Sigmoid colon (tissue), 7 donors: Measurements from ENCODE around the gene CACNB2. TPM values are rescaled to one million over a fixed set of nuclear protein-coding genes. Genes with fewer than 3 reads are reported as not detected.

Source experiments
- DNase-seq: peaks from one replicate; pipeline ENCODE4 v3.0.0-alpha.2; 2019
- H3K27ac ChIP-seq, 4 donors: fragments of 200-600 bp; sonication (generic); one replicate each; pipeline ENCODE4 v1.5.1; 2016 to 2019; ENCODE audit warnings: mild to moderate bottlenecking in 1 of 4
- H3K27me3 ChIP-seq, 3 donors: fragments of 200-600 bp; sonication (generic); one replicate each; pipeline ENCODE4 v1.5.1; 2019; ENCODE audit warnings: mild to moderate bottlenecking in 1 of 3
- H3K36me3 ChIP-seq, 4 donors: fragments of 200-600 bp; sonication (generic); one replicate each; pipeline ENCODE4 v1.5.1; 2016 to 2019
- H3K4me1 ChIP-seq, 4 donors: fragments of 200-600 bp; sonication (generic); one replicate each; pipeline ENCODE4 v1.5.1; 2017 to 2019
- H3K4me3 ChIP-seq, 4 donors: fragments of 200-600 bp; sonication (generic); one replicate each; pipeline ENCODE4 v1.5.1; 2017 to 2019; ENCODE audit warnings: mild to moderate bottlenecking in 2 of 4, moderate library complexity in 1 of 4
- H3K9me3 ChIP-seq, 4 donors: fragments of 200-600 bp in 3 of 4; sonication (generic) in 3 of 4; one replicate each; pipeline versions ENCODE4 v1.5.1 to v1.6.1; 2013 to 2019
- CTCF ChIP-seq, 4 experiments: fragments of 450-650 bp in 3 of 4; fragments of 200-600 bp in 1 of 4; IDR thresholded peaks; one replicate each; pipeline ENCODE4 v1.5.1; 2016 to 2019; ENCODE audit warnings: antibody characterized with exemption in 4 of 4, mild to moderate bottlenecking in 3 of 4, moderate library complexity in 2 of 4
- EP300 ChIP-seq, 4 donors: sonication (generic); formaldehyde crosslinking; IDR thresholded peaks; one replicate each; pipeline ENCODE4 v1.6.1; 2017; ENCODE audit warnings: antibody characterized with exemption in 4 of 4
- POLR2A ChIP-seq, 2 donors: fragments of 450-650 bp; IDR thresholded peaks; one replicate each; pipeline ENCODE4 v1.6.1; 2016; ENCODE audit warnings: antibody characterized with exemption in 2 of 2, mild to moderate bottlenecking in 2 of 2, moderate library complexity in 2 of 2
- POLR2AphosphoS5 ChIP-seq, 4 donors: sonication (generic); formaldehyde crosslinking; IDR thresholded peaks; one replicate each; pipeline ENCODE4 v1.6.1; 2017; ENCODE audit warnings: antibody characterized with exemption in 4 of 4
- WGBS, 2 donors: extraction: QIAGEN DNeasy Blood & Tissue Kit; methylation state at CpG; one replicate each; pipeline ENCODE4 v1.1.7; 2013; 5-methylcytosine and 5-hydroxymethylcytosine counted together
- intact Hi-C: fragments of 100-400 bp; cut with DNase I; formaldehyde crosslinking; loops from one replicate; pipeline ENCODE4 v1.15.1; 2023
- polyA plus RNA-seq, 3 donors: library from polyadenylated mRNA; stranded (reverse); fragments of 200-250 nt; gene quantifications; one replicate each; pipeline ENCODE4 v1.2.3, GENCODE V29; 2013
- total RNA-seq, 4 donors: library from RNA; depleted of rRNA; stranded (reverse); fragments of >200 nt; gene quantifications; one replicate each; pipeline ENCODE4 v1.1.0, GENCODE V29; 2016
- donor health status: healthy with polysubstance abuse.
- donor health status: Bipolar disorder and iron deficiency.
- donor health status: healthy.

The CACNB2 gene
- total and polyA plus RNA-seq, 7 donors = 1.2 to 85.3 (median 36.0) TPM

DNA sequence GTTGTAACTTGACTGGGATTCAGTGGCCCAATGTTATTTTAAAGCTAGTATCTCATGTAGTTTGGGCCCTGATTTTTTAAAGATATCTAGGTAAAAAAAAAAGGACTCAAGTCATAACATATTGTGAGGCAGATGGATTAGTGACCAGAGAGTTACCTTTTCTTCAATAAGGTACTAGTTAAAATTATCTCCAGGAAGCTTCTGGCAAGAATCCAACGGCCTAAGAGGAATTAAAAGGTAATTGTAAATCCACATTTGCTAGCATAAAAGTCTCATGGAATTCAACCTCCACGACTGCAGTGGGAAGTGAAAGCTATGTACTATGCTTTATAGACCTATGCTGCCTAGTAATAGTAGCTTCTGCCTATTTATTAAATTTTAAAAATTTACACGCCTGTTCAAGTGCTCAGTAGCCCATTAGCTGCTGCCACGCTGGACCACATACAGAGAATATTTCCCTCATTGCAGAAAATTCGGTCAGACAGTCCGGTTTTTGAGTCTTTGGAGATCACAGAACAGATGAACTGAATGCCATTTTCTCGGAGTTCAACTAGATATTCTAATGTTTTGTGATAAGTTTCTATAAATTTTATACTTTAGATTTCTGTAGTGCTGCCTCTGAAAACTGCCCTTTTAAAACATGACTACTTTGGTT is 392.8 kb downstream of the CACNB2 start:
- no peaks in the 10 kb centered on the region for H3K9me3 ChIP-seq
- H3K4me3 ChIP-seq = no peak overlapping the region
- peak overlapping the region in 1 of 4 donors; percentile 41 for H3K27ac ChIP-seq
- no peak for DNase-seq
- WGBS, 2 donors = 77 to 85% methylated on average over 7 of the region's 7 CpGs
- peaks cover 7 to 40% (median 10%) of the 10 kb centered on the region in 4 donors for H3K36me3 ChIP-seq
- H3K27me3 ChIP-seq = no peaks in the 10 kb centered on the region
- peaks cover 0 to 5% (median 2%) of the 10 kb centered on the region in 4 donors for H3K4me1 ChIP-seq
- TF ChIP-seq EP300 (IDR thresholded peaks at IDR 0.05) = no peak
- TF ChIP-seq CTCF (IDR thresholded peaks at IDR 0.05) = no peak
- no peak for TF ChIP-seq POLR2A (IDR thresholded peaks at IDR 0.05)
- TF ChIP-seq POLR2AphosphoS5 (IDR thresholded peaks at IDR 0.05) = no peak
- intact Hi-C loops = no loop called here

GRCh38 chr10:18533896-18534295 is 393.7 kb downstream of the CACNB2 start:
- Histone ChIP-seq H3K4me3 (no peak overlapping the region), H3K36me3 (peaks cover 11 to 49% (median 17%) of the 10 kb centered on the region in 4 donors), H3K27ac (peak overlapping the region in 1 of 4 donors; percentile 41), H3K27me3 (no peaks in the 10 kb centered on the region), H3K9me3 (no peaks in the 10 kb centered on the region), H3K4me1 (no peaks in the 10 kb centered on the region)
- intact Hi-C loops = no loop called here
- no peak for TF ChIP-seq EP300 (IDR thresholded peaks at IDR 0.05)
- TF ChIP-seq POLR2AphosphoS5 (IDR thresholded peaks at IDR 0.05) = no peak
- TF ChIP-seq POLR2A (IDR thresholded peaks at IDR 0.05) = no peak
- no peak for DNase-seq
- WGBS, 2 donors = 93 to 96% methylated on average over 5 of the region's 5 CpGs

- Histone ChIP-seq H3K27ac (no peak overlapping the region), H3K9me3 (no peaks in the 10 kb centered on the region), H3K27me3 (no peaks in the 10 kb centered on the region), H3K4me3 (no peak overlapping the region), H3K4me1 (peaks cover 0 to 15% (median 6%) of the 10 kb centered on the region in 4 donors), H3K36me3 (peaks cover 17 to 73% (median 29%) of the 10 kb centered on the region in 4 donors)
- no peak for TF ChIP-seq EP300 (IDR thresholded peaks at IDR 0.05)
- no peak for TF ChIP-seq POLR2A (IDR thresholded peaks at IDR 0.05)
- TF ChIP-seq CTCF (IDR thresholded peaks at IDR 0.05) = no peak
- no peak for TF ChIP-seq POLR2AphosphoS5 (IDR thresholded peaks at IDR 0.05)
- 91 to 93% methylated on average over 22 of the region's 22 CpGs for WGBS, 2 donors
- no peak for DNase-seq
- intact Hi-C loops = no loop called here
These were observed 399.1 kb downstream of the CACNB2 start for GRCh38 chr10:18539335-18539734.

- H3K9me3 ChIP-seq = no peaks in the 10 kb centered on the region
- TF ChIP-seq CTCF (IDR thresholded peaks at IDR 0.05) (no peak), POLR2A (IDR thresholded peaks at IDR 0.05) (no peak), EP300 (IDR thresholded peaks at IDR 0.05) (no peak), POLR2AphosphoS5 (IDR thresholded peaks at IDR 0.05) (no peak)
These were observed 400.0 kb downstream of the CACNB2 start for GRCh38 chr10:18540195-18540594.

GRCh38 chr10:18542832-18543231 is 402.6 kb downstream of the CACNB2 start:
- DNase-seq = no peak
- intact Hi-C loops = no loop called here
- no peak overlapping the region for H3K4me3 ChIP-seq
- peak in 3 of 4 donors; percentile 26 to 28 (median 28) for TF ChIP-seq POLR2AphosphoS5 (IDR thresholded peaks at IDR 0.05)
- TF ChIP-seq POLR2A (IDR thresholded peaks at IDR 0.05) = no peak
- H3K9me3 ChIP-seq = no peaks in the 10 kb centered on the region
- no peaks in the 10 kb centered on the region for H3K27me3 ChIP-seq
- H3K36me3 ChIP-seq = peaks cover 11 to 42% (median 21%) of the 10 kb centered on the region in 4 donors
- peaks cover 0 to 15% (median 6%) of the 10 kb centered on the region in 4 donors for H3K4me1 ChIP-seq
- H3K27ac ChIP-seq = peak overlapping the region in 3 of 4 donors; percentile 19 to 52 (median 42)

More at GRCh38 chr10:18540195-18540594, 400.0 kb downstream of the CACNB2 start:
- intact Hi-C loops = no loop called here
- H3K27me3 ChIP-seq = no peaks in the 10 kb centered on the region
- H3K27ac ChIP-seq = peak overlapping the region in 1 of 4 donors; percentile 17
- DNase-seq = no peak
- peaks cover 0 to 15% (median 6%) of the 10 kb centered on the region in 4 donors for H3K4me1 ChIP-seq
- H3K4me3 ChIP-seq = no peak overlapping the region
- peaks cover 17 to 64% (median 26%) of the 10 kb centered on the region in 4 donors for H3K36me3 ChIP-seq
